B cell (primary cell): ENCODE data around the gene RPS6KL1. TPM values are rescaled to one million over a fixed set of nuclear protein-coding genes. Genes with fewer than 3 reads are reported as not detected.

Source experiments
- ATAC-seq: fragments of 200-7000 bp; cut with Tn5 transposase; one replicate; pipeline ENCODE4 v1.10.0; 2021; ENCODE audit warnings: low read depth, mild to moderate bottlenecking, moderate number of reproducible peaks, moderate library complexity
- CTCF ChIA-PET: fragments of 350-600 bp; sonication (Branson Sonifier 250); formaldehyde crosslinking; loops from one replicate; lab custom pipeline; 2021; ENCODE audit warnings: antibody characterized with exemption, inconsistent platforms; lab: Charles Lee
- POLR2A ChIA-PET: fragments of 350-600 bp; sonication (Branson Sonifier 250); formaldehyde crosslinking; loops from one replicate; lab custom pipeline; 2021; ENCODE audit warnings: antibody characterized with exemption; lab: Charles Lee
- DNase-seq: peaks from one replicate; pipeline ENCODE4 v3.0.0; 2013
- H2AFZ ChIP-seq: 2 replicates; pipeline ENCODE4 v1.6.1; 2012; ENCODE audit warnings: mild to moderate bottlenecking, low read depth, low read length; ENCODE audit not compliant: insufficient read depth, poor library complexity, severe bottlenecking
- H3K27ac ChIP-seq, 2 donors: 1 replicate in 1 of 2; 2 replicates in 1 of 2; pipeline ENCODE4 v1.5.1; 2012 to 2013; ENCODE audit warnings: low read length in 2 of 2, mild to moderate bottlenecking in 2 of 2, moderate library complexity in 1 of 2
- H3K27me3 ChIP-seq, 4 experiments: fragments of 200-600 bp in 1 of 4; sonication (generic) in 1 of 4; replicated peaks in 1 of 4; 1 replicate in 2 of 4; 2 replicates in 2 of 4; pipeline versions ENCODE4 v1.6.1 to v1.7.0; 2013 to 2016; ENCODE audit warnings: low read length in 3 of 4, mild to moderate bottlenecking in 2 of 4, mixed read lengths in 1 of 4, moderate library complexity in 1 of 4; ENCODE audit not compliant: insufficient read depth in 4 of 4, control insufficient read depth in 3 of 4; ENCODE audit errors: control extremely low read depth in 1 of 4
- H3K36me3 ChIP-seq, 2 experiments: replicated peaks in 1 of 2; 1 replicate in 1 of 2; 2 replicates in 1 of 2; pipeline versions ENCODE4 v1.6.1 to v1.7.1; 2013; ENCODE audit warnings: low read length in 1 of 2; ENCODE audit not compliant: insufficient read depth in 2 of 2, control insufficient read depth in 1 of 2; ENCODE audit errors: control extremely low read depth in 1 of 2, extremely low read depth in 1 of 2
- H3K4me1 ChIP-seq, 2 donors: fragments of 200-600 bp in 1 of 2; sonication (generic) in 1 of 2; 1 replicate in 1 of 2; 2 replicates in 1 of 2; pipeline versions ENCODE4 v1.5.1 to v1.6.1; 2013 to 2017; ENCODE audit warnings: low read length in 2 of 2; ENCODE audit not compliant: control insufficient read depth in 2 of 2, insufficient read depth in 2 of 2
- H3K4me2 ChIP-seq: replicated peaks from 2 replicates; pipeline ENCODE3; 2012; ENCODE audit warnings: mild to moderate bottlenecking, low read depth, low read length; ENCODE audit not compliant: poor library complexity, severe bottlenecking
- H3K4me3 ChIP-seq, 5 experiments: fragments of 200-600 bp in 1 of 5; sonication (generic) in 1 of 5; 1 replicate in 3 of 5; 2 replicates in 2 of 5; pipeline versions ENCODE4 v1.5.1 to v1.7.0; 2011 to 2016; ENCODE audit warnings: low read length in 4 of 5, mild to moderate bottlenecking in 4 of 5, low read depth in 2 of 5, control low read depth in 1 of 5, moderate library complexity in 1 of 5; ENCODE audit not compliant: insufficient read depth in 1 of 5; ENCODE audit errors: control extremely low read depth in 1 of 5, extremely low read depth in 1 of 5
- H3K79me2 ChIP-seq: fragments of 200-600 bp; sonication (generic); one replicate; pipeline ENCODE4 v1.6.0; 2016; ENCODE audit warnings: low read length; ENCODE audit not compliant: control insufficient read depth, insufficient read depth
- H3K9ac ChIP-seq: fragments of 200-600 bp; sonication (generic); 2 replicates; pipeline ENCODE4 v1.6.1; 2017; ENCODE audit warnings: mild to moderate bottlenecking, low read length, moderate library complexity
- H3K9me3 ChIP-seq, 3 donors: one replicate each; pipeline versions ENCODE4 v1.6.1 to v1.7.1; 2013; ENCODE audit warnings: low read length in 2 of 3; ENCODE audit not compliant: control insufficient read depth in 2 of 3, insufficient read depth in 1 of 3; ENCODE audit errors: control extremely low read depth in 1 of 3
- H4K20me1 ChIP-seq: 2 replicates; pipeline ENCODE4 v1.6.0; 2012; ENCODE audit warnings: mild to moderate bottlenecking, low read length; ENCODE audit not compliant: insufficient read depth, control insufficient read depth, poor library complexity, severe bottlenecking
- H3K27ac Mint-ChIP-seq: one replicate; pipeline ENCODE4 v1.8.0; 2021; ENCODE audit warnings: mixed read lengths
- H3K27me3 Mint-ChIP-seq: one replicate; pipeline ENCODE4 v1.8.0; 2021; ENCODE audit warnings: mixed read lengths
- H3K4me1 Mint-ChIP-seq: one replicate; pipeline ENCODE4 v1.8.0; 2021; ENCODE audit warnings: mixed read lengths
- H3K4me3 Mint-ChIP-seq: one replicate; pipeline ENCODE4 v1.8.0; 2021; ENCODE audit warnings: mixed read lengths
- H3K9me3 Mint-ChIP-seq: one replicate; pipeline ENCODE4 v1.8.0; 2022; ENCODE audit warnings: mixed read lengths; ENCODE audit not compliant: insufficient read depth
- EZH2 ChIP-seq: IDR thresholded peaks from 2 replicates; pipeline ENCODE4 v1.6.1; 2012; ENCODE audit warnings: borderline replicate concordance, low read depth, mild to moderate bottlenecking, moderate library complexity, low read length; ENCODE audit not compliant: insufficient read depth, poor library complexity, severe bottlenecking
- WGBS: methylation state at CpG from one replicate; pipeline ENCODE4 v1.1.5; 2013; ENCODE audit warnings: missing lambda C conversion rate; ENCODE audit not compliant: insufficient coverage; 5-methylcytosine and 5-hydroxymethylcytosine counted together
- intact Hi-C: fragments of 100-400 bp; cut with micrococcal nuclease; formaldehyde crosslinking; loops from one replicate; pipeline ENCODE4 v1.10.0; 2022
- polyA plus RNA-seq: library from polyadenylated mRNA; depleted of rRNA; stranded (reverse); fragments of >200 nt; gene quantifications from 2 replicates; pipeline ENCODE4 v1.2.3, GENCODE V29; 2012
- total RNA-seq, 2 donors: library from RNA; stranded (reverse); fragments of 120-200 nt in 1 of 2; gene quantifications; 1 replicate in 1 of 2; 2 replicates in 1 of 2; pipeline versions ENCODE4 v1.2.3 to v1.2.4, GENCODE V29; 2013 to 2022
- TF ChIP-seq, protein P1 (sequence below): fragments of 200-600 bp; IDR thresholded peaks from one replicate; pipeline ENCODE4 v1.8.0; 2022; ENCODE audit warnings: antibody characterized with exemption, mild to moderate bottlenecking

Gene RPS6KL1
- total and polyA plus RNA-seq, 2 donors (not counting 1 experiment from before 2014, with no cell fraction given) = 3.4 to 4.4 TPM

- intact Hi-C loops = loop anchor here (10.0 kb wide), 1 partner anchor 356 kb away; no protein-coding TSS in a partner anchor
- Mint-ChIP-seq H3K27ac (no peak overlapping the region), H3K27me3 (peaks cover 8% of the 10 kb centered on the region), H3K4me1 (peaks cover 12% of the 10 kb centered on the region), H3K9me3 (no peaks in the 10 kb centered on the region), H3K4me3 (no peak overlapping the region)
- H3K79me2 ChIP-seq = no peaks in the 10 kb centered on the region
- peaks cover 0 to 16% (median 1%) of the 10 kb centered on the region in 4 experiments for H3K27me3 ChIP-seq
- POLR2A ChIA-PET = no interaction called here
- CTCF ChIA-PET = interaction anchor here (0.5 to 6.7 kb wide), 3 partner anchors 88 to 365 kb away, joined by 3 to 71 read pairs (median 47); no protein-coding TSS in a partner anchor
- no peaks in the 10 kb centered on the region for H4K20me1 ChIP-seq
- no peak overlapping the region for H3K4me2 ChIP-seq
- ATAC-seq (no peak), DNase-seq (no peak)
- no peaks in the 10 kb centered on the region for H3K36me3 ChIP-seq
- peaks cover 0 to 3% (median 0%) of the 10 kb centered on the region in 3 donors for H3K9me3 ChIP-seq
- H3K9ac ChIP-seq = no peak overlapping the region
- H3K27ac ChIP-seq = no peak overlapping the region
- TF ChIP-seq, protein P1, sequence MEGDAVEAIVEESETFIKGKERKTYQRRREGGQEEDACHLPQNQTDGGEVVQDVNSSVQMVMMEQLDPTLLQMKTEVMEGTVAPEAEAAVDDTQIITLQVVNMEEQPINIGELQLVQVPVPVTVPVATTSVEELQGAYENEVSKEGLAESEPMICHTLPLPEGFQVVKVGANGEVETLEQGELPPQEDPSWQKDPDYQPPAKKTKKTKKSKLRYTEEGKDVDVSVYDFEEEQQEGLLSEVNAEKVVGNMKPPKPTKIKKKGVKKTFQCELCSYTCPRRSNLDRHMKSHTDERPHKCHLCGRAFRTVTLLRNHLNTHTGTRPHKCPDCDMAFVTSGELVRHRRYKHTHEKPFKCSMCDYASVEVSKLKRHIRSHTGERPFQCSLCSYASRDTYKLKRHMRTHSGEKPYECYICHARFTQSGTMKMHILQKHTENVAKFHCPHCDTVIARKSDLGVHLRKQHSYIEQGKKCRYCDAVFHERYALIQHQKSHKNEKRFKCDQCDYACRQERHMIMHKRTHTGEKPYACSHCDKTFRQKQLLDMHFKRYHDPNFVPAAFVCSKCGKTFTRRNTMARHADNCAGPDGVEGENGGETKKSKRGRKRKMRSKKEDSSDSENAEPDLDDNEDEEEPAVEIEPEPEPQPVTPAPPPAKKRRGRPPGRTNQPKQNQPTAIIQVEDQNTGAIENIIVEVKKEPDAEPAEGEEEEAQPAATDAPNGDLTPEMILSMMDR = no peak
- no peak for TF ChIP-seq EZH2
- H3K4me3 ChIP-seq = no peak overlapping the region
- WGBS = 94% methylated on average over 16 of the region's 16 CpGs
- peaks cover 11 to 14% of the 10 kb centered on the region in 2 donors for H3K4me1 ChIP-seq
- no peak overlapping the region for H2AFZ ChIP-seq
Observed at GRCh38 chr14:74949191-74949601, 26.1 kb upstream of the RPS6KL1 start.
